ENCODE results near the gene PALB2. TPM values are rescaled to one million over a fixed set of nuclear protein-coding genes. Genes with fewer than 3 reads are reported as not detected.

PALB2 gene
- total and polyA plus RNA-seq, 9 of the 15 experiments (the other 6 are each of a cell fraction or from before 2014, with no cell fraction given), result 7.0 to 25.8 (median 15.2) TPM

- no peak for TF ChIP-seq CHD7 (IDR thresholded peaks at IDR 0.05; ENCODE audit: low read depth, low read length)
- TF ChIP-seq ZNF24 (IDR thresholded peaks at IDR 0.05), result no peak; the same call in 1 of the 2 replicates
- TF ChIP-seq ZNF124 (CRISPR knock-in tag; IDR thresholded peaks at IDR 0.05), result no peak
- no peak for TF ChIP-seq HMG20A (CRISPR knock-in tag; conservative IDR thresholded peaks at IDR 0.05)
- no peak for TF ChIP-seq ZNF217 (CRISPR knock-in tag; IDR thresholded peaks at IDR 0.05)
- no peak for TF ChIP-seq STAT5B (CRISPR knock-in tag; IDR thresholded peaks at IDR 0.05)
- peak; percentile 60; the same call in 1 of the 2 replicates for TF ChIP-seq FOXP4 (CRISPR knock-in tag; IDR thresholded peaks at IDR 0.05; ENCODE audit: borderline replicate concordance)
- TF ChIP-seq ZNF212 (CRISPR knock-in tag; IDR thresholded peaks at IDR 0.05), result no peak
- no peak for TF ChIP-seq KAT8 (IDR thresholded peaks at IDR 0.05; ENCODE audit: low read depth)
- TF ChIP-seq ZNF696 (CRISPR knock-in tag; conservative IDR thresholded peaks at IDR 0.05), result no peak
- TF ChIP-seq ZNF644 (tag; IDR thresholded peaks at IDR 0.05; ENCODE audit: low read depth), result no peak
- TF ChIP-seq IRF9 (tag; IDR thresholded peaks at IDR 0.05), result no peak
- TF ChIP-seq FOXM1 (IDR thresholded peaks at IDR 0.05; ENCODE audit: low read depth), result peak; percentile 100
- peak; percentile 99 for TF ChIP-seq FOXM1 (CRISPR knock-in tag; IDR thresholded peaks at IDR 0.05; ENCODE audit: low read depth)
These were observed 37.5 kb upstream of the PALB2 start, which contains the start of gene PLK1 (continued) for GRCh38 chr16:23678430-23679273.

Data from K562 (cell line).